NCI-H524 (cell line): ENCODE data around the gene CAMK2B.
A peak's percentile ranks its signal among the peaks of the same experiment; 100 is the strongest.

Experiments used
- DNase-seq, 2 experiments: peaks; one replicate each; lab custom pipeline; 2025; lab: John Stamatoyannopoulos, UW

Gene CAMK2B

GRCh38 chr7:44308596-44309270 lies 16.7 kb downstream of the CAMK2B start:
- no peak for DNase-seq

DNA sequence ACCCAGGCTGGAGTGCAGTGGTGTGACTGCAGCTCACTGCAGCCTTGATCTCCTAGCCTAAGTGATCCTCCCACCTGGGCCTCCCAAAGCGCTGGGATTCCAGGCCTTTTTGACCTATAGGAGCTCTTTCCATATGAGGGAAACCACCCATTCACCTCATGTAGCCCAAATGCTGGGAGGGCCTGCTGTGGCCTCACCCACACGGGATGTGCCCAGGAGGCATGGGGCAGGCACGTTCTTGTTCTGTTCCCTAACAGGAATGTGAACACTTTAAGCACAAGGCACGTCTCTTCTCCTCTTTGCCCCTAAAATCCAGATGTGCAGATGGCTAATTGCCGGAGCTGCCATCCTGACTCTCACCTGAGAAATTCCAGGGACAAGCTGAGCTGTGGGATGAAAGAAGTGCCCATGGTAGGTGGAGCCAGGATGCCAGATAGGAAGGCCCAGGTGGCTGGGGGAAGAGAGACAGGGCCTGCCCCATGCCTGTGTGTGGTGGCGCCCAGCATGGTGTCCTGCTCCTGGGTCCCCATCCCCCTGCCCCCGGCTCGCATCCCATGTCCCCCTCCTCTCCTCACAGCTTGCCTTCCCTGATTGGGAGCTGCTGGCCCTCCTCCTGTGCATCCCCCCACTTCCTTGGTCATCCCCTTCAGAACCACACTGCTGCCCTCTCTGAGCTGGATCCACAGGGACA lies 17.3 kb downstream of the CAMK2B start:
- DNase-seq = no peak

DNA sequence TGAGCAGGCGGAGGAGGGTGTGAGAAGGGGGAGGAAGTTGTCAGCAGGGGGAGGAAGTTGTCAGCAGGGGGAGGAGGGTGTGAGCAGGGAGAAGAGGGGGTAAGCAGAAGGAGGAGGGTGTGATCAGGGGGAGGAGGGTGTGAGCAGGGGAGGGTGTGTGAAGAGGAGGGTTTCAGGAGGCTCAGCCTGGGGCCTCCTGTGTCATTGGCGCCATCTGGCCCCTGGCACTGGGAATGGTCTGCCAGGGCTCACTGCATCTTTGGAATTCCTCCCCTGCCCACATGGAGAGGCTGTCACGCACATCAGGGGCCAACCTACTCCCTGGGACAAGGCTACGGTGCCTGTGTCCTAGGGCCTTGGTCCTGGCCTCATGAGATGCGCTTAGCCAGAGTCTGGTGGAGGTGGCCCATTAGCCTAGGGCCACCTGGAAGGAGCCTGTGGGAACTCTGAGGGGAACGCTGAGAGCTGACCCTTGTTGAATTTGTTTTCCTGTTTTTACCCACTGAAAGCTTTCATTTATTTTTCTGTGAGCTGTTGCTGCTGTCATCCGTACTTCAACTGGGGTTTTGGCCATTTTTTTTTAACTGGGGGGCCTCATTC lies 18.0 kb downstream of the CAMK2B start:
- peak; percentile 76 to 77 for DNase-seq

GRCh38 chr7:44306606-44307005 lies 18.8 kb downstream of the CAMK2B start:
- DNase-seq = peak in 1 of 2 experiments; percentile 35

- DNase-seq = no peak
Measured at GRCh38 chr7:44305564-44306507, 19.6 kb downstream of the CAMK2B start.

- DNase-seq = no peak
Measured at GRCh38 chr7:44294325-44295069, 30.9 kb downstream of the CAMK2B start.

DNA sequence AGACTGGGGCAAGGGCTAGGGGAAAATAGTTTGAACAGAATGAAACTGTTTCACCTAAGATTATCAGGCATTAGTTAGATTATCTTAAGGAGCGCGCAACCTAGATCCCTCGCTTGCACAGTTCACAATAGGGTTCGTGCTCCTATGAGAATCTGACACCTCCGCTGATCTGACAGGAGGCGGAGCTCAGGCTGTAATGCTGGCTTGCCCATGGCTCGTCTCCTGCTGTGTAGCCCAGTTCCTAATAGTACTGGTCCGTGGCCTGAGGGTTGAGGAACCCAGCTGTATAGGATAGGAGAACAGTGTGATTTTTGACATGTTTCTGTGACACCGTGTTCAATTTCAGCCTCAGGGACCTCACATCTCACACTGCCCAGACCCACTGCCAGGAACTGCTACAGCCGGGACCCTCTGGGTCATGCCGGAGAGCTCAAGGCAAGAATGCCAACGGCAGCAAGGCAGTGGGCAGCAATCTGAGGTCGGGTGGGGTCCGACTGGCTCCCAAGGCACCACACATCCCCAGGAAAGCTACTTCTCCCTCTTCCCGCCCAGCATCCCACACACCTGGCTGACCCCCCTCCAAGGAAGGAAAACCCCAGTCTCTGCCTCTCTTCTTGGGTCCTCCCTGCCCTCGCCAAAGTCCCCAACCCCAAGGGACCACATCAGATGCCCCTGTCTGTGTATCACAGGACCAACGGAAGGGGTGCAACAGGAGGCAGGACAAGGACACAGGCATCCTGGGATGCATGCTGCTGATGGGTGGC lies 31.7 kb downstream of the CAMK2B start:
- no peak for DNase-seq

DNA sequence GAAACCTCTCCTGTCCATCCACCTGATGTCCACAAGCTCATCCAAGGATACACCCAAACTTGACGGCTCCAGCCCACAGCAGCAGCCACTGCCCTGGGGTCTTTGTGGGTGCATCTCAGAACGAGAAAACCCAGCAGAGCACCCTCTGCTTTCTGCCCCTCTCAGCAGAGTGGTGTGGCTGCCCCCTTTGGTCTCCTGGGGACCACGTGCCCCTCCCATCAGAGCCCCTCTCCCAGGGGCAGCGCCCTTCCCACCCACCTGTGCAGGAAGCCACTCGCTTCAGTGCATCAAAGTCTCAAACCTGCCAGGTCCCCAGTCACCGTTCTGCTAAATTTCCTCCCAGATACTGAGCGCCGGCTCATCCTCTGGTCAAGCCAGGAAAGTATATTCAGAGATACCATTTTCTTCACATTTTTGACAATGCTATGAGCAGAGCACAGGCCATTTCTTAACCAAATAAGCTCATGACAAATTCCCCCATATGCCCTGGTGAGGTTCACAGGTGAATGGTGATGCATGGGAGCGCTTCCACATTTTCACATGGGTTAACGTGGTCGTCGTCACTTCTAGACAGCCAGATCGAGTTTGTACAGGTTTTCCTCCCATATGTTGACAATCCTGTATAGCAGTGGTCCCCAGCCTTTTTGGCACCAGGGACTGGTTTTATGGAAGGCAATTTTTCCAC lies 32.4 kb downstream of the CAMK2B start:
- no peak for DNase-seq

DNA sequence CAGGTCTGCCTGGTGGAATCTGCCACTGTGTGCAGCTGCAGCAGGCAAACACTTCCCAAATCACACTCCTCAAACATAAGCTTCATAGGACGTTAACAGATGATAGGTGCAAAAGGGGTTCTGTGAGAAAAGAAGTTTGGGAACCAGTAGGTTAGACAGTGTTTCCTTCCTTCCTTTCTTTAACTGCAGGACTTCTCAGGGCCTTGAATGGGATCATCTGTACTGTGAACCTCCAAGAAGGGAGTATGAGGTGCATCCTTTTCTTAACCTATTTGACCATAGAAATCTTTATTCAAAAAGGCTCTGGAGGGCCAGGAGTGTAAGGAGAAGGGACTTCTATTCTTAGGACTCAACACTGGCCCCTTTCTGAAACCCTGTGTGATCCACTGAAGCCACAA lies 33.0 kb downstream of the CAMK2B start:
- no peak for DNase-seq

DNA sequence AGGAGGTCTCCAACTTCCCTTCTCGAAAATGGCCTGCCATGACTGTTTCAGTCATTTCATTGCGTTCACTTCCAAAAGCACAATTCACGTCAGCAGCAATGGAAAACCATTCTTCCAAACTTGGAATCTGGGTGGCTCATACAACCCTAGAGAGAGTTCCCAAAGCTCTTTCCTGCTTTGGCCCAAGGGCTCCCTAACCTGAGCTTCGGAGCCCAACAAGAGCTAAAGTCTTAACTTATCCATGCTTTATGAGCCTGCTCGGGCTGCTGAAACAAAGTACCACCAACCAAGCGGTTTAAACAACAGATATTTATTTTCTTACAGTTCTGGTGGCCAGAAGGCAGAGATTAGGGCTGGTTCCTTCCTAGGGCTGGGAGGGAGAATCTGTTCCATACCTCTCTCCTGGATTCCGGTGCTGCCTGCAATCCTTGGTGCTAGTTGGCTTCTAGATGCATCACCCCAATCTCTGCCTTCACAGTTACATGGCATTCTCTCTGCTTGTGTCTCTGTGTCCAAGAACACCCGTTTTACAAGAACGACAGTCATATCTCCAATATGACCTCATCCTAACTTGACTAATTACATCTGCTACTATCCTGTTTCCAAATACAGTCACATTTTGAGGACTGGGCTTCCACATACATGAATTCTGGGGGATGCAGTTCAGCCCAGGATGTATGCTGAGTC lies 33.5 kb downstream of the CAMK2B start:
- no peak for DNase-seq

DNA sequence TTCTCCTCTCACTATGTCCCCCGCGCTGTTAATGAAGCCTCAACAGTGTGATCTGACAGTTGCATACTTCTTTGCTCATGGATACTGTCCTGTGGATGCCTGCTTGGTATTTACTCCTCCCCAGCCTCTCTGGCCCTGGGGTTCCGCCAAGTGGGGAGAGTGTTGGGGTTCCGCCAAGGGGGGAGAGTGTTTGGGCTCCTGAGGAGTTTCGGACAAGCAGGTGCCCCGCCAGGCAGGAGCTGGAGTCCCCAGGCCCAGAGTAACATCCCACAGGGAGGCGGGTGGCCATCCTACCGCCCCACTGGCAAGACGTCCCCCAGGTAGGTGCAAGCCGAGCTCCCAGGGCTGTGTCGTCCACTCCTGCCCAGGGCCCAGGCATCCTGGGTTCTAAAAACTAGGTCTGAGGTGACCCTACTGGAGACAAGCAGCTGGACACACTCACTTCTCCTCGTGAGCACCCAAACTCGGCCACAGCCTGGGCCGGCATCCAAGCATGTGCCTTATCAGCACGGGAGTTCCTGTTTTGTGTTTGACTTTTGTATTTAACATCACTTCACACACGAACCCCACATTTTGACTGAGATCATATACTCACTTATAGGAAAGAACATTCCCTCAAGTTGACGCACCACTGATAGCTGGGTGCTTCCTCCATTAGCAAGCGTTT lies 34.2 kb downstream of the CAMK2B start:
- no peak for DNase-seq

- no peak for DNase-seq
Measured at GRCh38 chr7:44290252-44290620, 35.2 kb downstream of the CAMK2B start.

DNA sequence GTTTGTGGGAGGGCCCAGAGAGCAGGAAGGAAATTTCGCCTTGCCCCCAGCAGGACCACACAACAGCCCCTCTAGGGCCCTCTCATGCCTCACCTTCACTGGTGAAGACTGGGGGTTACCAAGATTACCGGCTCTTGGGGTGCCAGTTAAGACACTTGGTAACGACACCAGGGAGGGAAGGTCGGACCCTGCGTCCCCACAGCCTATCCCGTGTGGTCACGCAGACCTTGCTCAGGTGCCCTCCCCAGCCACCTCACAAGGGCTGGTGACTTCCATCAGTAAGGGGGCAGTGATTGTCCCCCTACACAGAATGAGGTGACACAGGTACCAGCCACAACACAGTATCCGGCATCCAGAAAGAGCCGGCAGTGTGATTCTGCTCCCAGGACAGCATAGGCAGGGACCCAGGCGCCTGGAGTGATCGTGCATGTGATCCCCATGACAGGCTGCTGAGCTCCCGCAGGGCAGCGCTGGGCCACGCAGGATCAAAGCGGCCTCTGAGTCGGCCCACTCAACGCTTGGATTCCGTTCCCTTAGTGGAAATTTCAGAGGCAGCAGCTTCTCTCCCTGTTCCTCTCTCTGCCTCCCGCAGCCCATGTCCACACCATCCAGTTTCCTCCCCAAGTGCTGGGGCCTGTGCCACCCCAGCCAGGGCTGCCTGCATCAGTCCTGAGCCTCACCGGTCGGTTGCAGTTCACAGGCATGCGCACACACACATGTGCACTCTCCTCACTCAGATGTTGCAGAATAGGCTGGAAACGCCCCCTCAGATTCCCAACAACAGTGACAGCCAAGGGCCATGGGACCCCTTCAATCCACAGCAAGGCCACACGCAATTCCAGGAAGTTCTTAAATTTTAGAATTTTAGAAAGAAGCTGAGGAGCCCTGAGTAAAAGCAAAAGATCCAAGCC lies 35.8 kb downstream of the CAMK2B start:
- DNase-seq = no peak

- no peak for DNase-seq
Measured at GRCh38 chr7:44288811-44289340, 36.5 kb downstream of the CAMK2B start.

DNA sequence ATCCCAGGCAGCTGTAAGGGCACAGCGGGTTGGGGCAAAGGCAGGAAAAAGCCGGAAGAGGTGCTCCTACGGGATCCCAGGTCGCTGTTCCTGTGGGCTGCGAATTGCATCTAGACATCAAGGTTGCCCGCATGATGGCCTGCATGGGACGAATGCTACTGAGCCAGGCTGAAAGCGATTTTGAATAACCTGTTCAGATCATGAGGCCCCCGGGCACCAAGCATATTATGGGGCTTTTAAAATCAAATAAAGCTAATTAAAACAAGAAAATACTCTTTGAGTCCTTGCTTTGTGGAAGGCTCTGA lies 37.1 kb downstream of the CAMK2B start:
- no peak for DNase-seq

GRCh38 chr7:44287488-44288380 lies 37.7 kb downstream of the CAMK2B start:
- peak; percentile 52 to 83 for DNase-seq
